Common myeloid progenitor, CD34-positive (primary cell): ENCODE measurements around the gene XRCC6.
A peak's percentile ranks its signal among the peaks of the same experiment; 100 is the strongest.
"Not testable (repeated sequence)": the region's sequence is repeated elsewhere in the genome, so short reads cannot be mapped to it uniquely, and the experiment has no call there.

Source experiments
- CTCF ChIA-PET: fragments of 350-600 bp; sonication (Branson Sonifier 250); formaldehyde crosslinking; loops from one replicate; lab custom pipeline; 2021; ENCODE audit warnings: antibody characterized with exemption; lab: Charles Lee
- POLR2A ChIA-PET: fragments of 350-600 bp; sonication (Branson Sonifier 250); formaldehyde crosslinking; loops from one replicate; lab custom pipeline; 2021; ENCODE audit warnings: antibody characterized with exemption; lab: Charles Lee
- DNase-seq, 3 donors: peaks; one replicate each; pipeline versions ENCODE4 v3.0.0 to v3.0.0-alpha.2; 2013
- H3K27ac ChIP-seq, 2 experiments: 1 replicate in 1 of 2; 2 replicates in 1 of 2; pipeline ENCODE4 v1.7.0; 2013; ENCODE audit warnings: inconsistent platforms in 2 of 2, low read length in 2 of 2, mild to moderate bottlenecking in 2 of 2, low read depth in 1 of 2, moderate library complexity in 1 of 2; ENCODE audit not compliant: severe bottlenecking in 2 of 2, insufficient read depth in 1 of 2, poor library complexity in 1 of 2
- H3K27me3 ChIP-seq, 5 experiments: replicated peaks in 2 of 5; 1 replicate in 3 of 5; 2 replicates in 2 of 5; pipeline versions ENCODE4 v1.6.1 to v1.7.0; 2013; ENCODE audit warnings: low read length in 4 of 5, mild to moderate bottlenecking in 2 of 5, moderate library complexity in 2 of 5, inconsistent platforms in 1 of 5; ENCODE audit not compliant: insufficient read depth in 5 of 5, control insufficient read depth in 4 of 5
- H3K36me3 ChIP-seq, 4 experiments: 1 replicate in 2 of 4; 2 replicates in 2 of 4; pipeline versions ENCODE4 v1.6.1 to v1.7.0; 2013; ENCODE audit warnings: low read length in 3 of 4, control low read depth in 1 of 4, mild to moderate bottlenecking in 1 of 4; ENCODE audit not compliant: control insufficient read depth in 4 of 4, insufficient read depth in 4 of 4
- H3K4me1 ChIP-seq, 4 experiments: 1 replicate in 3 of 4; 2 replicates in 1 of 4; pipeline versions ENCODE4 v1.6.1 to v1.7.1; 2013; ENCODE audit warnings: low read length in 3 of 4, mild to moderate bottlenecking in 3 of 4, control low read depth in 1 of 4, inconsistent platforms in 1 of 4, moderate library complexity in 1 of 4; ENCODE audit not compliant: control insufficient read depth in 4 of 4, insufficient read depth in 4 of 4; ENCODE audit errors: control extremely low read depth in 1 of 4
- H3K4me3 ChIP-seq, 7 experiments: 1 replicate in 4 of 7; 2 replicates in 3 of 7; pipeline versions ENCODE4 v1.5.1 to v1.7.0; 2013; ENCODE audit warnings: mild to moderate bottlenecking in 7 of 7, low read length in 6 of 7, moderate library complexity in 6 of 7, inconsistent platforms in 2 of 7, low read depth in 2 of 7, control low read depth in 1 of 7; ENCODE audit not compliant: insufficient read depth in 4 of 7, control insufficient read depth in 1 of 7; ENCODE audit errors: extremely low read depth in 1 of 7
- H3K9me3 ChIP-seq, 5 experiments: 1 replicate in 4 of 5; 2 replicates in 1 of 5; pipeline versions ENCODE4 v1.6.1 to v1.7.1; 2013; ENCODE audit warnings: low read length in 4 of 5, mild to moderate bottlenecking in 2 of 5, inconsistent platforms in 1 of 5, low read depth in 1 of 5, moderate library complexity in 1 of 5; ENCODE audit not compliant: control insufficient read depth in 4 of 5, insufficient read depth in 2 of 5; ENCODE audit errors: control extremely low read depth in 1 of 5
- WGBS: methylation state at CpG from one replicate; pipeline ENCODE4 v1.1.5; 2013; ENCODE audit not compliant: insufficient coverage; 5-methylcytosine and 5-hydroxymethylcytosine counted together

Gene XRCC6

GRCh38 chr22:41584881-41585280, 36.2 kb upstream of the XRCC6 start:
- Histone ChIP-seq H3K27me3 (peaks cover 0 to 3% (median 0%) of the 10 kb centered on the region in 5 experiments), H3K4me3 (no peak overlapping the region), H3K27ac (no peak overlapping the region), H3K4me1 (peaks cover 0 to 11% (median 8%) of the 10 kb centered on the region in 4 experiments), H3K9me3 (no peaks in the 10 kb centered on the region), H3K36me3 (no peaks in the 10 kb centered on the region)
- ChIA-PET CTCF (interaction anchor here (0.9 kb wide), 1 partner anchor 12 kb away, joined by 3 read pairs; no protein-coding TSS in a partner anchor), POLR2A (interaction anchor here (0.5 kb wide), 1 partner anchor 35 kb away, joined by 3 read pairs; no protein-coding TSS in a partner anchor)
- no peak for DNase-seq
- WGBS: 97% methylated on average over 6 of the region's 6 CpGs

DNA sequence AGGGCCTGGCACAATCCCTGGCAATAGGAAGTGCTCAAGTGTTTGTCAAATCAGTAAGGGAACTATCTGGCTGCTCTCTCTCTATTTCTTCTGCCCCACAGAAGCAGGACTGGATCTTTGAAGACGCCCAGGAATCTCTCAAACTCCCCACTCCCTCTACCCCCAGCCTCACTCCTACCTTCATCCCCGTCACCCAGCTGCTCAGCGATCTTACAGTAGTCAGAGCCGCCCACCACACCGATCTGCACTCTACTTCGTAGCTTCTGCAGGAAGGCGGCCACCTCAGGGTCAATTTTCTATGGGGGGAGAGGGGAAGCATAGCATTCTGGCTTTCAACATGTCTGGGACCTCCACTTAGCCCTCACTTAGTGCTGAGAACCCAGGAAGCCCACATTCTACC, 35.2 kb upstream of the XRCC6 start:
- CTCF ChIA-PET: interaction anchor here (1.8 kb wide), 1 partner anchor 11 kb away, joined by 6 read pairs; no protein-coding TSS in a partner anchor

DNA sequence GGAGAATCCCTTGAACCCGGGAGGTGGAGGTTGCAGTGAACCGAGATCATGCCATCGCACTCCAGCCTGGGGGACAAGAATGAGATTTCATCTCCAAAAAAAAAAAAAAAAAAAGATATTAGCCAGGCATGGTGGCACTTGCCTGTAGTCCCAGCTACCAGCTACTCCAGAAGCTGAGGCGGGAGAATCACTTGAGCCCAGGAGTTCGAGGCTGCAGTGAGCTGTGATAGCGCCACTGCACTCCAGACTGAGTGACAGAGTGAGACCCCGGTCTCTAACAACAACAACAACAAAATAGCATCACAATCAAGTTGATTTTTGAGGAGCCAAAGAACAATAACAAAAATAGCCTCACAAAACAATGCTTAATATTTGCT, 33.8 kb upstream of the XRCC6 start:
- POLR2A ChIA-PET: no interaction called here
- H3K4me3 ChIP-seq: no peak overlapping the region
- CTCF ChIA-PET: interaction anchor here (0.6 to 3.3 kb wide), 3 partner anchors 8 to 44 kb away, joined by 3 to 13 read pairs (median 6); no protein-coding TSS in a partner anchor

More for the DNA sequence above, 35.2 kb upstream of the XRCC6 start:
- peaks cover 0 to 13% (median 10%) of the 10 kb centered on the region in 4 experiments for H3K4me1 ChIP-seq
- H3K4me3 ChIP-seq: no peak overlapping the region
- H3K9me3 ChIP-seq: no peaks in the 10 kb centered on the region
- H3K27ac ChIP-seq: no peak overlapping the region
- POLR2A ChIA-PET: no interaction called here
- 94% methylated on average over 3 of the region's 7 CpGs for WGBS
- no peaks in the 10 kb centered on the region for H3K36me3 ChIP-seq
- H3K27me3 ChIP-seq: peaks cover 0 to 3% (median 0%) of the 10 kb centered on the region in 5 experiments
- DNase-seq: no peak

DNA sequence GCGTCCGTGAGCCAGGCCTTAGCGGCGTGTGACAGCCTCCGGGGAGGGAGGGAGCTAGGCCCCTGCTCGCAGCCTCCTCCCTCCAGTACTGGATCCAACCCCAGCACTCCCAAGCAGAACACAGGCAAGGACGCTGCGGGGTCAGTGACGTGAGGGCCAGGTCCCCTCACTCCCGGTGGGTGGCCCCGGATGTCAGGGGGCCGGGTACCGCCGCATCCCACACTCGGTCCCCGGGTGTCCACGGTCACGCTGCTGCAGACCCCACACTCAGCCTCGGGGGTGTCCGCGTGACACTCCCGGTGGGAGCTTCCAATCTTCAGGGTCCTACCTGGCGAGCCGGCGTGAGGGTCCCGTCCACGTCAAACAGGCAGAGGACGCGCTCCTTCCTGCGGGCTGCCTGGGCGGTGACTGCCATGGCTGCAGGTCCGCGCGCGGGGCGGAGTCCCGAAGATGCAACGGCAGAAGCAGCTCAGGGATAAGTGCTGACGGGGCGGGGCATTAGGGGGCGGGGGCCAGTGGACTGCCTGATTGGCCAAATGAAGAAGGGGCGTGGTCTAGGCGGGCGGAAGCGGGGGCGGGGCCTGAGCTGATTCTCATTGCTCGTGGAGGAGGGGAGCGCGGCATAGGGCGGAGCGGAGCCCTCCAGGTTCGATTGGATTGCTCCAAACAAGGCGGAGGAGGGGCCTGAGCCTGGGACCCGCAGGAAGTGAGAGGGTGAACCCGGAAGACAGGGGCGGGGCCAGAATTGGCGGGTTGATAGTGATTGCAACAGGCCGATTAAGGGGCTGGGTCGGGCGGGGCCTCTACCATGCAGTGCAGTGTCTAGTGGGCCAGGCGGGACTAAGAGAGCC, 31.5 kb upstream of the XRCC6 start, which contains the start of gene PMM1:
TSS of gene PMM1 (minus strand) at position 450 of the 851 bp plus-strand sequence. CDS start at position 415, 35 bp downstream.
- peaks cover 0 to 13% (median 10%) of the 10 kb centered on the region in 4 experiments for H3K4me1 ChIP-seq
- WGBS: 0% methylated on average over 53 of the region's 61 CpGs

More for the DNA sequence above, 33.8 kb upstream of the XRCC6 start:
- H3K27me3 ChIP-seq: peaks cover 0 to 3% (median 0%) of the 10 kb centered on the region in 5 experiments
- H3K36me3 ChIP-seq: no peaks in the 10 kb centered on the region
- DNase-seq: no peak
- no peaks in the 10 kb centered on the region for H3K9me3 ChIP-seq
- H3K27ac ChIP-seq: no peak overlapping the region
- WGBS: 92% methylated on average over 4 of the region's 7 CpGs
- H3K4me1 ChIP-seq: peaks cover 0 to 13% (median 10%) of the 10 kb centered on the region in 4 experiments

GRCh38 chr22:41593336-41593960, 27.6 kb upstream of the XRCC6 start:
- not testable (repeated sequence) for H3K36me3 ChIP-seq, DNase-seq, H3K9me3 ChIP-seq, H3K4me3 ChIP-seq, H3K27ac ChIP-seq
- 98% methylated on average over 48 of the region's 51 CpGs for WGBS
- Histone ChIP-seq H3K27me3 (peaks cover 0 to 50% (median 18%) of the 10 kb centered on the region in 5 experiments), H3K4me1 (peaks cover 0 to 13% (median 10%) of the 10 kb centered on the region in 4 experiments)
- ChIA-PET POLR2A (interaction anchor here (0.6 kb wide), 2 partner anchors 23 to 690 kb away, joined by 3 read pairs; no protein-coding TSS in a partner anchor), CTCF (interaction anchor here (0.6 kb wide), 1 partner anchor 1457 kb away, joined by 3 read pairs; no protein-coding TSS in a partner anchor)

More for the DNA sequence above, 31.5 kb upstream of the XRCC6 start, which contains the start of gene PMM1:
- ChIA-PET CTCF (interaction anchor here (0.6 to 3.4 kb wide), 6 partner anchors 8 to 57 kb away, joined by 3 to 13 read pairs (median 4); no protein-coding TSS in a partner anchor), POLR2A (interaction anchor here (0.9 kb wide), 1 partner anchor 12 kb away, joined by 3 read pairs; no protein-coding TSS in a partner anchor)
- Histone ChIP-seq H3K9me3 (no peaks in the 10 kb centered on the region), H3K27me3 (peaks cover 0 to 12% (median 4%) of the 10 kb centered on the region in 5 experiments), H3K36me3 (no peaks in the 10 kb centered on the region), H3K27ac (peak within 1 kb of the TSS in 1 of 2 experiments; percentile 25), H3K4me3 (peak within 1 kb of the TSS; percentile 50 to 88 (median 73))
- DNase-seq: peak; percentile 99 to 100 (median 100)

DNA sequence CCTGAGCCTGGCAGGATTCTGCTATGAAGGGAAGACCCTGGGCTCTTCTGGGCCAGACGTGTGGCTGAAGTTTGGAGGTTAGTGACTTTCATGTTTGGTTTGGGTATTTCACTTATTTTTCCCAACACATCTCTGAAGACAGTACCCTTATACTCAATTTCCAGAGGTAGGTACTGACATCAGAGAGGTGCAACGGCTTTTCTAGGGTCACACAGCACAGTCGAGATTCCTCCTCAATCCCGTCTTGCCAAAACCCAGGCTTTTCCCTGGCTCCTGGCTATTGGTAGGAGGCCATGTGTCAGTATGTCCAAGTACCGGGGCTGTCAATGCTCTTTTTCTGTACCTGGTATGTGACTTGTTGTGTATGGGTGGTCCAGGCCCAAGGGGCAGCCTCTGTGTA, 25.4 kb upstream of the XRCC6 start:
- CTCF ChIA-PET: no interaction called here
- POLR2A ChIA-PET: no interaction called here
- no peak overlapping the region for H3K4me3 ChIP-seq
- H3K4me1 ChIP-seq: peaks cover 0 to under 1% (median 0%) of the 10 kb centered on the region in 4 experiments
- peaks cover 0 to 68% (median 31%) of the 10 kb centered on the region in 5 experiments for H3K27me3 ChIP-seq
- 97% methylated on average over 3 of the region's 5 CpGs for WGBS
- H3K36me3 ChIP-seq: peaks cover 0 to 10% (median 5%) of the 10 kb centered on the region in 4 experiments
- DNase-seq: no peak
- no peaks in the 10 kb centered on the region for H3K9me3 ChIP-seq
- no peak overlapping the region for H3K27ac ChIP-seq
